Measurements from ENCODE around the gene DYNC1H1. TPM values are rescaled to one million over a fixed set of nuclear protein-coding genes. Genes with fewer than 3 reads are reported as not detected.

DYNC1H1 gene
- total and polyA plus RNA-seq, 2 of the 13 experiments (the other 11 are each of a cell fraction or from before 2014, with no cell fraction given): 74.4 to 239 TPM

- TF ChIP-seq ZNF101 (CRISPR knock-in tag; IDR thresholded peaks at IDR 0.05; ENCODE audit: borderline replicate concordance, low read depth): no peak
- TF ChIP-seq ESRRA (CRISPR knock-in tag; IDR thresholded peaks at IDR 0.05; ENCODE audit: low read depth): no peak
- TF ChIP-seq DBP (CRISPR knock-in tag; IDR thresholded peaks at IDR 0.05; ENCODE audit: not compliant biosample characterization): no peak
- TF ChIP-seq PBX2 (CRISPR knock-in tag; IDR thresholded peaks at IDR 0.05): no peak
- no peak for TF ChIP-seq ZNF264 (CRISPR knock-in tag; IDR thresholded peaks at IDR 0.05)
- no peak for TF ChIP-seq POLR2G (IDR thresholded peaks at IDR 0.05; ENCODE audit: low read depth, low read length)
These were observed 38.3 kb upstream of the DYNC1H1 start (continued) for GRCh38 chr14:101926085-101926484.

- WGBS (ENCODE audit: low lambda C conversion rate): 88% methylated on average over 5 of the region's 5 CpGs
- no peak for DNase-seq (ENCODE audit: low spot score)
- TF ChIP-seq KLF12 (CRISPR knock-in tag; IDR thresholded peaks at IDR 0.05; ENCODE audit: borderline replicate concordance): no peak
- no peak for TF ChIP-seq HINFP (CRISPR knock-in tag; IDR thresholded peaks at IDR 0.05; ENCODE audit: low read depth)
- no peak for TF ChIP-seq ZNF235 (CRISPR knock-in tag; IDR thresholded peaks at IDR 0.05; ENCODE audit: borderline replicate concordance)
- TF ChIP-seq ZNF724P (CRISPR knock-in tag; IDR thresholded peaks at IDR 0.05; ENCODE audit: borderline replicate concordance): no peak
- no peak for TF ChIP-seq CSRNP2 (CRISPR knock-in tag; conservative IDR thresholded peaks at IDR 0.05; ENCODE audit: low read depth)
- no peak for TF ChIP-seq LBX2 (CRISPR knock-in tag; IDR thresholded peaks at IDR 0.05; ENCODE audit: borderline replicate concordance)
- no peak for TF ChIP-seq SKIL (CRISPR knock-in tag; IDR thresholded peaks at IDR 0.05; ENCODE audit: borderline replicate concordance)
- no peak for TF ChIP-seq ZNF496 (CRISPR knock-in tag; IDR thresholded peaks at IDR 0.05; ENCODE audit: insufficient replicate concordance)
- no peak for TF ChIP-seq ZNF34 (CRISPR knock-in tag; IDR thresholded peaks at IDR 0.05; ENCODE audit: borderline replicate concordance)
These were observed 37.8 kb upstream of the DYNC1H1 start for GRCh38 chr14:101926620-101927019.

More at GRCh38 chr14:101926620-101927019, 37.8 kb upstream of the DYNC1H1 start:
- no peak overlapping the region for H3K4me3 ChIP-seq (replicated peaks in 1 of 3; ENCODE audit: insufficient read depth in 1 of 3, low read depth in 2 of 3, low read length in 3 of 3)
- BruUV-seq (replicated peaks): no TSS peak
- H3K9me3 ChIP-seq (ENCODE audit: low read length): no peaks in the 10 kb centered on the region
- no peaks in the 10 kb centered on the region for H3K27me3 ChIP-seq (ENCODE audit: control insufficient read depth in 1 of 2, insufficient read depth in 2 of 2, low read length in 2 of 2)
- H2AFZ ChIP-seq (ENCODE audit: low read length): no peak overlapping the region
- H3K36me3 ChIP-seq (replicated peaks in 1 of 2; ENCODE audit: control insufficient read depth in 1 of 2, insufficient read depth in 2 of 2, low read length in 2 of 2): peaks cover 1 to 3% of the 10 kb centered on the region in 2 experiments; a peak in 2 of 5 replicates
- POLR2A ChIA-PET: no interaction called here
- no peaks in the 10 kb centered on the region for H3K79me2 ChIP-seq (ENCODE audit: insufficient read depth, low read length)
- CTCF ChIA-PET (ENCODE audit: low intra/inter-chr PET ratio, low total read pairs): no interaction called here
- no peak overlapping the region for H3K4me2 ChIP-seq (ENCODE audit: low read depth, low read length)
- H3K4me1 ChIP-seq (ENCODE audit: insufficient read depth, low read length): no peaks in the 10 kb centered on the region
- no peak for ATAC-seq
- intact Hi-C loops (cut with micrococcal nuclease; ENCODE audit: unreplicated experiment): no loop called here
- H4K20me1 ChIP-seq (ENCODE audit: insufficient read depth, low read length): no peaks in the 10 kb centered on the region
- H3K27ac ChIP-seq (ENCODE audit: extremely low read length, insufficient read depth, low read length): no peak overlapping the region
- H3K9ac ChIP-seq (ENCODE audit: insufficient read depth, low read depth, low read length): no peak overlapping the region
- in situ Hi-C loops (cut with HindIII; ENCODE audit: extremely low pct_ligation_motif_present, low pct_unique_long_range_greater_than_20kb): no loop called here
- no peak for FAIRE-seq
